NCI-H226 (cell line): Measurements from ENCODE around the gene KLK7.
"Not testable (repeated sequence)": the region's sequence is repeated elsewhere in the genome, so short reads cannot be mapped to it uniquely, and the experiment has no call there.

ENCODE experiments used
- DNase-seq: peaks from one replicate; pipeline ENCODE4 v3.0.0-alpha.2; 2015

KLK7 gene

DNA sequence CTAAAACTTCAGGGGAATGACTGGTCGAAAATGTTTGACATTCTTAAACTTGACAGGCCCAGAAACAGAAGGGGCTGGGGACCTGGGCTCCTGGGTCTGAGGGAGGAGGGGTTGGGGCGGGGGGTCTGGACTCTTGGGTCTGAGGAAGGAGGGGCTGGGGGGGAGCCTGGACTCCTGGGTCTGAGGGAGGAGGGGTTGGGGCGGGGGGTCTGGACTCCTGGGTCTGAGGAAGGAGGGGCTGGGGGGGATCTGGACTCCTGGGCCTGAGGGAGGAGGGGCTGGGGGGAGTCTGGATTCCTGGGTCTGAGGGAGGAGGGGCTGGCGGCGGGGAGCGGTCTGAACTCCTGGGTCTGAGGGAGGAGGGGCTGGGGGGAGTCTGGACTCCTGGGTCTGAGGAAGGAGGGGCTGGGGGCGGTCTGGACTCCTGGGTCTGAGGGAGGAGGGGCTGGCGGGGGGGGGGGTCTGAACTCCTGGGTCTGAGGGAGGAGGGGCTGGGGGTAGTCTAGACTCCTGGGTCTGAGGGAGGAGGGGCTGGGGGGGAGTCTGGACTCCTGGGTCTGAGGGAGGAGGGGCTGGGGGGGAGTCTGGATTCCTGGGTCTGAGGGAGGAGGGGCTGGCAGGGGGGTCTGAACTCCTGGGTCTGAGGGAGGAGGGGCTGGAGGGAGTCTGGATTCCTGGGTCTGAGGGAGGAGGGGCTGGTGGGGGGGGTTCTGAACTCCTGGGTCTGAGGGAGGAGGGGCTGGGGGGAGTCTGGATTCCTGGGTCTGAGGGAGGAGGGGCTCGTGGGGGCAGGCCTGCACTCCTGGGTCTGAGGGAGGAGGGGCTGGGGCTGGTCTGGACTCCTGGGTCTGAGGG is 8.8 kb downstream of the KLK7 start:
- DNase-seq = no peak

DNA sequence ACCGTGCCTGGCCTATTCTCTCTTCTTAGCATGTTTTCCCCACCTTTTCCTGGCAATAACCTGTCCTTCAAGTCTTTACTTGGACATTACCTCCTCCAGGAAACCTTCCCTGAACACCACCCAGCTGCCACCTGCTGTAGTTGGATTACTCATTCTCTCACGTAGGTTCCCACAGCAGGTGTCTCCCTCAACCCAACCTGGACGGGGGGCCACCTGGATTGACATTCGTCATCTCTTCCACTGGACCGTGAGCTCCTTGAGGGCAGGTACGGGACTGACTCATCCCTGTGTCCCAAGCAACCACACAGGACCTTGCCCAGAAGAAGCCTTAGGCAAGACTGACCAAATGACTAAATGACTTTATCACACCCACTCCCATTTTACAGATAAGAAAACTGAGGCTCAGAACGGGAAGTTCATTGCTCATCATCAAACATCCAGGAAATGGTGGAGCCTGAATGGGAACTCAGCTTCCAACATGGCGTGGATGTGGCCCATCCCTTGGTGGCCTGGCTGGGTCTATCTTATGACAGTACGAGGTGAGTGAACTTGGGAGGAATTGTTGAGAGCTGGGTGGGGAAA is 10.8 kb downstream of the KLK7 start:
- DNase-seq = no peak

DNA sequence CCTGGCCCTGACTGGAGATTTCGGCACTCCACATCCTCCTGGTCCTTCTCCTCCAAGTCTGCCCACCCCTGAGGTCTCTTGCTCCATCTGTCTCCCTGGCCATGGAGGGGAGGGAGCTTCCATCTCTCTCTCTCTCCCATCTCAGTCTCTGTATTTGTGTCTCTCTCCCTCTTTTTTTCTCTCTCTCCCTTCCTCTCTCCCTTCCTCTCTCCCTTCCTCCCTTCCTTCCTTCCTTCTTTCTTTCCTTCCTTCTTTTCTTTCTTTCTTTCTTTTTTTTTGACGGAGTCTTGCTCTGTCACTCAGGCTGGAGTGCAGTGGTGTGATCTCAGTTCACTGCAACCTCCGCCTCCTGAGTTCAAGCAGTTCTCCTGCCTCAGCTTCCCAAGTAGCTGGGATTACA is 13.9 kb downstream of the KLK7 start:
- not testable (repeated sequence) for DNase-seq

DNA sequence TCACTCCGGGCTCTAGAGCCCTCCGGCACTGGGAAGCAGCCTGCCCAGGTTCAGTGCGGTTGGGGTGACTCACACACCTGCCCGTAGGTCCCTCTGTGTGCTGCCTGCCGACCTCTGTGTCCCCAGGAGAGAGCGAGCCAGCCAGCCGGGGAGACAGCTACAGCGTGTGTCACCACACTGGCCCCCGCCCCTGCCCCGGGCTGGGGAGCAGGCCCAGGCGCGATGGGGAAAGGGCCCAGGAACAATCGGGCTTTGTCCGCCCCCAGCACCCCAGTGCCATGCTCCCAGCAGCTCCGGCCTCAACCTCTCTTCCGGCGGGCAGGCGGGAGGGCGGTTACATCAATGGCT is 14.3 kb downstream of the KLK7 start, which contains the start of gene KLK6:
Gene KLK6 (minus strand): TSS at position 179 of the 348 bp plus-strand sequence. CDS start 1,487 bp downstream, outside the sequence.
- DNase-seq = no peak

DNA sequence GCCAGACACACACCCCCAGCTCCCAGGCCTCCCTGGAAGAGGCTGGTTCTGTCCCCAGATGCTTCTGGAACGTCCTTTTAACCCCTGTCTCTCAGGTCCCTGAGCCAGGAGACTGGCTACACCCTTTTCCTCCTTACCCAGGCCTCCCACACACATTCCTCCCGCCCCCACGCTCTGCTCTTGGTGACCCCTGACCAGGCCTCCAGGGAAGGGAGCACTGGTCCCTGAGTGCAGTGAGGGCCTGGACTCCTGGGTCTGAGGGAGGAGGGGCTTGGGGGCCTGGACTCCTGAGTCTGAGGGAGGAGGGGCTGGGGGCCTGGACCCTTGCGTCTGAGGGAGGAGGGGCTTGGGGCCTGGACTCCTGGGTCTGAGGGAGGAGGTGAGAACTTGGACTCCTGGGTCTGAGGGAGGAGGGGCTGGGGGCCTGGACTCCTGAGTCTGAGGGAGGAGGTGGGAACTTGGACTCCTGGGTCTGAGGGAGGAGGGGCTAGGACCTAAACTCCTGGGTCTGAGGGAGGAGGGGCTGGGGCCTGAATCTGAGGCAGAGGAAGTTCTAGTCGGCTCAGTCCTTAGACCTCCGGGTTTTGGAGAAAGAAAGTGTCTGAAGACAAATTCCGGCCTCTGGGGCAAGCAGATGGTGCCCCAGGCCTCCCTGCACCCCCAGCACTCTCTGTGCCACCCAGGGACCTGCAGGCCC is 14.9 kb downstream of the KLK7 start:
- no peak for DNase-seq

DNA sequence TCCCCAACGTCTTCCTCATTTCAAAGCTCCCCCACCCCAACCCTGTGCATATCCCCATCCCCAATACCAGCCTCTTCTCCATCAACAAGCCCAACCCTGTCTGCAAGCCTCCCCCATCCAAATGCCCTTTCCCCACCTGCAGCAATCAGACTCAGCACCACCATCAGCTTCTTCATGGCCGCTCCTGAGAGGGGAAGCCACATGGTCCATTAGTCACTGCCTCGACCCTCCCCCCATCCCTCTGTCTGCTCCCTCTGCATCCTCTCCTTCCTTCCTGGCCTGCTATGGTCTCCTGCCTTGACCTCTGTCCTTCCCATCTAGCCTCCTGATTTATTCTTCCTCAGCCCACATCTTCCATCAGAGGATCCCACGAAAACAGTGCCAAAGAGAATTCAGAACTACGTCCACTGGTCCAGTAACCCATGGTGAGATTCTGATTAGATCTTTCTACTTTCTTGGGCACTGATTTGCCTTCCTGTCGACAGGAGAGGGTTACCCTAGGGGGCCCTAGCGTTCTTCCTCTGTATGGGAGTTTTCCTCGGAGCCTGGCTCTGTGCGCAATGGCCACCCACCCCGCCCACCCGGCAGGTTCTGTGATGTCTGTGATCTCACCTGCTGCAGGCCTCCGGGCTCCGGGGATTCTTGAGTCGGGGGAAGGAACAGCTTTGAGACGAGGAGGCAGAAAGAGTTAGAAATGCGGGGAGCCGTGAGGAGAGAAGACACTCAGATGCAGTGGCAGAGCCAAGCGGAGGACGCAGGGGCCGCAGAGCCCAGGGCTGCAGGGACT is 15.6 kb downstream of the KLK7 start:
- DNase-seq = no peak

DNA sequence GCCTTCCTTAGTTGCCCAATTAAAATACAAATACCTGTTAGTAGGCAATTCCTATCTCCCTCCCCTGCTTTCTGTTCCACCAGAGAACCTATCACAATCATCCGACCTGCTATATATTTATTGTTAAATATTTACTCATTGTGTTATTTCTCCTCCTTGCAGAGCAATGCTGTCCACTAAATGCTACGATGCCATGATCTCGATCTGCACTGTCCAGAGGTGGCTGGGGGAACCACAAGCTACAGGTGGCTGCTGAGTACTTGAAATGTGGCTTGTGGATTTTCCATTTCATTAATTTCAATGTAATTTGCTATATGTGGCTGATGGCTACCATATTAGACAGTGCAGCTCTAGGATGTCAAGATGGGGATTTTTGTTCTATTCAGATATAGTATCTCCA is 19.5 kb downstream of the KLK7 start:
- DNase-seq = no peak

DNA sequence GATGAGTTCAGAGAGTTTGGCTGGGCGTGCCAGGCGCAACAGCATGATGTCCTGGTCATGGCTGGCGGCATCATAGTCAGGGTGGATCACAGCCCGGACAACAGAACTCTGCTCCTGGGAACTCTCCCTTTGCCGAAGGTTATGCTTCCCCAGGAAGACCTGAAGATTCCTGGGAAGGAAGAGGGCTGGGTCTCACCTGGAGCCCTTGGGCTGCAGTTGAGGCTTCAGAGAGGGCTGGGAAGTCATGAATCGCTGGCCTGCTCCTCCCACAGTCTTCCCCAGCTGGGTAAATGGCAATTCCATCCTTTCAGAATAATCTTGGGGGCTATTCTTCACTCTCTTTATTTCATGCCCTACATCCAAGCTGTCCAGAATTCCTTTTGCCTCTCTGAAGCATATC is 20.3 kb downstream of the KLK7 start:
- no peak for DNase-seq

DNA sequence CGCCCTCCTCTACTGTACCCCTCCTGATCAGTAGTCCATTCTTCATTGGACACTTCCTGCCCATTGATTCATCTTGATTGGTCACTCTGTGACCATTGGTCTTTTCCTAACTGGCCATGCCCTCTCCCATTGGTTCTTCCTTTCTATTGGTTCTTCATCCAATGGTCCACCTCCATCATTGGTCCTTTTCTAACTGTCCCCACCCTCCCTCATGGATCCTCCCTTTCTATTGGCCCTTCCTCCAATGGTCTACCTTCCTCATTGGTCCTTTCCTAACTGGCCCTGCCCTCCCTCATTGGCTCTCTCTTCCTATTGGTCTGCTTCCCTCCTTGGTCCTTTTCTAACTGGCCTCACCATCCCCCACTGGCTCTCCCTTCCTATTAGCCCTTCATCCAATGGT is 21.5 kb downstream of the KLK7 start:
- DNase-seq = no peak

DNA sequence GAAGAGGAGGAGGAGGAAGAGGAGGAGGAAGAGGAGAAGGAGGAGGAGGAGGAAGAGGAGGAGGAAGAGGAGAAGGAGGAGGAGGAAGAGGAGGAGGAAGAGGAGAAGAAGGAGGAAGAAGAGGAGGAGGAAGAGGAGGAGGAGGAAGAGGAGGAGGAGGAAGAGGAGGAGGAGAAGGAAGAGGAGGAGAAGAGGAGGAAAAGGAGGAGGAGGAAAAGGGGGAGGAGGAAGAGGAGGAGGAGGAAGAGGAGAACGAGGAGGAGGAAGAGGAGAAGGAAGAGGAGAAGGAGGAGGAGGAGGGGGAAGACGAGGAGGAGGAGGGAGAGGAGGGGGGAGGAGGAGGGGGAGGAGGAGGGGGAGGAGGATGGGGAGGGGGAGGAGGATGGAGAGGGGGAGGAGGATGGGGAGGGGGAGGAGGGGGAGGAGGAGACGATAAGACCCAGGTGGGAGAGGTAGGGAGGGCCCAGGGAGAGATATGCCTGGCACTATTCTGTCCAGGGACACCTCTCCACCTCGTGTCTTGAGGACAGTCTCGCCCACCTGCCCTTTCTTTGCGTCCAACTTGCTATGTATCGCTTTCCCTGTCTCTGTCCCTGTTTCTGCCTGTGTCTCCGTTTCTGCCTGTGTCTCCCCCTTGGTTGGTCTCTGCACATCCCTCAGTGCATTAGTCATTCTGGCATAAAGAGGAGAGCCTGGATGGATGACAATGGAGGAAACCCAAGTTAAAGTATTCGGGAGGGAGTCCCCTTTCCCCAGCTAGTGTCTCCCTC is 23.8 kb downstream of the KLK7 start:
- DNase-seq = peak; percentile 16

DNA sequence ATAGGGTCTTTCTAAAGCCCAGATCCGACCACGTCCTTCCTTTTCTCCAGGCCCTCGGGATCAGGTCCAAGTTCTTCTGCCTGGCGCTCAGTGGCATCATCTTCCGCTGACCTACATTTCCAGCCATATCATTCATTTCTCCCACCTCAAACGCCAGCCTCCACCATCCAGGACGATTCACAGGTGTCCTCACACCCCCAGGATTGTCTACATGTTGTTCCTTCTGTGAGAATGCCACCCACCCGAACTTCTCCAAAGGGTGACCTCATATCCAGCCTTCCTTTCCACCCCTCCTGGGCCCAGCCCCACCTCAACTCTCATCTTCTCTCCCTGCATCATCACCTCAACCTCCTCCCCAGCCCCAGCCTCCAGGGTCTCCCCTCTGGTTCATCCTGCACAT is 26.1 kb downstream of the KLK7 start:
- DNase-seq = no peak

DNA sequence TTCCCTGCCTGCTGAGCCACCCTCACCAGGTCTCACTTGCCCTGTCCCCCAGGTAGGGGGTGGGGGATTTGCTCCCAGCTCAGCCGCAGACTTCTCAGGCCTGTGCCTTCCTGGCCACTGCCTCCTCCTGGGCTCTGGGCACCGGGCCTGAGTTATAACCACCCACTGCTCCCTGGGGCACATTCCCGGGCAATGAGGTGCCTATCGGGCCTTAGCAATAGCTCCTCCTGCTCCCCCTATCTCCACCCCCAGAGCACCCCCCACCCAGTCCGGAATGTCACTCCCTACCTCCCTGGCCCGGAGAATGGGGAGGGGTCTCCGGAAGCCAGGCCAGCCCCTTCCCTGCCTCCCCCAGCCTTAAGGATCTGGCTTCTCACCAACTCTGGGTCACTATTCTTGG is 30.8 kb downstream of the KLK7 start, which contains the start of gene KLK5:
Gene KLK5 (minus strand): TSS at position 129 of the 400 bp plus-strand sequence. CDS start 381 bp downstream, outside the sequence.
- DNase-seq = peak; percentile 89

DNA sequence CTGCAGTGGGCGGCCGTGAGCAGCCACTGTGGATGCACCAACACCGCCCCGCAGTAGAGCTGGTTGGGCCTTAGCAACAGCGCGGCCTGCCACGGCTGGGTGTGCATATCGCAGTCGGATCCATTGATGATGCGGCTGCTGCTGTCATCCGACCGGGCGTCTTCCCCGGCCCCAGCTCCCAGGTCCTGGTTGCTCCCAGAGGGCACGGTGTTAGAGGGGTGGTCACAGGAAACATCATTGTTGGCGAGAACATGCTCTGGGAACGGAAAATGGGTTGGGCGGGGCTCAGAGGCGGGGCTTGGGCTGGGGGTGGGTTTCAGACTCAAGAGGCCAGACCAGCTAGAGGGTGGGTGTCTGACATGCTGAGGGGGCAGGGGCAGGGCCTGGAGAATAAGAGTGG is 33.9 kb downstream of the KLK7 start:
- no peak for DNase-seq

DNA sequence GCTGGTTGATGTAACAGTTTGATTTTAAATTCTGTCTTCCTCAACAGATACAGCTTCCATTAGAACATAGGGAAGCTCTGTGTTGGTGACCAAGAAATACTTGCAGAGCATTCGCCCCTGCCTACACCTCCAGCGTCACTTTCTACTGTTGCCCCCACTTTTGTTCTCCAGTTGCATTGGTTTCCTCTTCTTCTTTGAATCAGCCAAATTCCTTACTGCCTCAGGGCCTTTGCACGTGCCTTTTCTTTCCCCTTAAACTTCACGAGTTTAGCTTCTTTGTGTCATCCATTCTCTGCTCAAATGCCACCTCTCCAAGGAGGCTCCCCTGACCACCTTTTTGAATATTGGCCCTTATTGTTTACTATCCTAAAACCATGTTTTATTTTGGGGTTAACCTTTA is 36.6 kb downstream of the KLK7 start:
- no peak for DNase-seq

DNA sequence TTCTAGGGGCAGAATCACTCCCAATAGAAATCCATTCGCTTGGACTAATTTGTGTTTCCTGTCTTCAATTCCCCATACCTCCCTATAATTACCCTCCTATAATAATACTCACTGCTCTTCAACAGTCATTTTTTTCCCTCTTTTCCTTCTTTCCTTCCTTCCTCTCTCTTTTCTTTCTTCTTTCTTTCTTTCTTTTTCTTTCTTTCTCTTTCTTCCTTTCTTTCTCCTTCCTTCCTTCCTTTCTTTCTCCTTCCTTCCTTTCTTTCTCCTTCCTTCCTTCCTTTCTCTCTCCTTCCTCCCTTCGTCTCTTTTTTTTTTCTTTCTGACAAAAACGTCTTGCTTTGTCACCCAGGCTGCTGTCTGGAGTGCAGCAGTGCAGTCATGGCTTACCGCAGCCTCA is 38.9 kb downstream of the KLK7 start:
- no peak for DNase-seq

DNA sequence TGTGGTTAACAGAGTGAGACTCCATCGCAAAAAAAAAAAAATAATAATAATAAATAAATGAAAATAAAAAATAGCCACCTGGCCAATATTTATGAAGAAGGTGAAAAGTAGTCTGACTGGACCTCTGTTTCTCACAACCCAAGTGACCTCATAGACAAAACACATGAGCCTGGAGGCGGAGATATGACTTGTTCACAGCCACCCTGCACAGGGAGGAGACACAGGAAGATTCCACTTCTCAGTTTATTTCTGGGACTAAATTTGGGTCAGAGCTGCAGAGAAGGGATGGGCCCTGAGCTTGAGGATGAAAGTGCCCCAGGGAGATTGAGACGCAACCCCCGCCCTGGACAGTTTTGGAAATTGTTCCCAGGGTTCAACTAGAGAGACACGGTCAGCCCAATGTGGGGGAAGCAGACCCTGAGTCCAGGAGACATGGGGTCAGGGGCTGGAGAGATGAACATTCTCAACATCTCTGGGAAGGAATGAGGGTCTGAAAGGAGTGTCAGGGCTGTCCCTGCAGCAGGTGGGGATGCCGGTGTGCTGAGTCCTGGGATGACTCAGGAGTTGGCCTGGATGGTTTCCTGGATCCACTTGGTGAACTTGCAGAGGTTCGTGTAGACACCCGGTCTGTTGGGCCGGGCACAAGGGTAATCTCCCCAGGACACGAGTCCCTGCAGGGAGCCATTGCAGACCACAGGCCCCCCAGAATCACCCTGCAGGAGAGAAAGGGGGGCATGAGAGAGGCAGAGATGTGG is 40.5 kb downstream of the KLK7 start:
- DNase-seq = peak; percentile 31

DNA sequence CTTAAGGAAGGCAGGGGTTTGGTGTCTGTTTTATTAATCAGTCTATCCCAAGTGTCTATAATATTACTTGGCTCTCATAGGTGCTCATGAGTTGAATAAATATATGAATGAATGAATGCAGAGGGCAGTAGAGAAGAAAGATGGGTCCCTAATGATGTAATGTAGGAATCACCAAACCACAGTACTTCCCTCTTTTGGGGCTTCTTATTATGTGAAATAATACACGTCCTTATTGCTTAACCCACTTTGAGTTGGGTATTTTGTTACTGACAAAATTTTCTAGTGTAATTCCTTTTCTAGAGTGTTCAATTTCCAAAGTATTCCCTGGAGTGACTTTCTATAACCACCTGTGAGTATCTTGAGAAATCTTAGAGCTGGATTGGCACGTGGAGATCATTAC is 44.1 kb downstream of the KLK7 start:
- DNase-seq = no peak

DNA sequence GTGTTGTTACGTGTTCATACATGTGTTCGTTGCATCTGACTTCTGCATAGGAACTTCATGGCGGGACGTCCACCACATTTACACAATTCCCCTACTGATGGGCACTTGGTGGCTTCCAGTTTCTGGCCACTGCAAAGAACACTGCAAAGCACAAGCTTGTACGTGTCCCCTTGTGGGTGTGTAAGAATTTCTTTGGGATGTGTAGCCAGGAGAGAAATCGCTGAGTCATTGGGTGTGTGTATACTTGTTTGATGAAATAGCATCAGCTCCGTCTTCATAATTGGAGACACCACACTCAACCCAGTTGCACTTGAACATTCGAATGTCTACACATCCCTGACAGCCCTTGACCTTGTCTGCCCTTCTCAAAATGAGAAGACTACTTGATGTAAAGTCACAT is 50.1 kb downstream of the KLK7 start:
- peak; percentile 66 for DNase-seq

DNA sequence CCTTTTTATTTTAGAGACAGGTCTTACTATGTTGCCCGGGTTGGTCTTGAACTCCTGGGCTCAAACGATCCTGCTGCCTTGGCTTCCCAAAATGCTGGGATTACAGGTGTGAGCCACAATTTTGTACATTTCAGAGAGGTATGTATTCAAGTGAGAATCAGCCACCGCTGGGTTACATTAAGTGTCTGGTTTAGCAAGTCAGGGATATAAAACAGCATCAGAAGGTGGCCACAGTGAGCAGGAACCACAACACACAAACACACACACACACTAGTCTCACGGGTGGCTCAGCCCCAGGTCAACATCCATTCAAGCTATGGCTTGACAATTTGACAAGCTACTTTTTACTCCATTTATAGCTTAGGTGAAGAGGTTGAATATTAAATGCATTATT is 51.0 kb downstream of the KLK7 start:
- DNase-seq = peak; percentile 6

DNA sequence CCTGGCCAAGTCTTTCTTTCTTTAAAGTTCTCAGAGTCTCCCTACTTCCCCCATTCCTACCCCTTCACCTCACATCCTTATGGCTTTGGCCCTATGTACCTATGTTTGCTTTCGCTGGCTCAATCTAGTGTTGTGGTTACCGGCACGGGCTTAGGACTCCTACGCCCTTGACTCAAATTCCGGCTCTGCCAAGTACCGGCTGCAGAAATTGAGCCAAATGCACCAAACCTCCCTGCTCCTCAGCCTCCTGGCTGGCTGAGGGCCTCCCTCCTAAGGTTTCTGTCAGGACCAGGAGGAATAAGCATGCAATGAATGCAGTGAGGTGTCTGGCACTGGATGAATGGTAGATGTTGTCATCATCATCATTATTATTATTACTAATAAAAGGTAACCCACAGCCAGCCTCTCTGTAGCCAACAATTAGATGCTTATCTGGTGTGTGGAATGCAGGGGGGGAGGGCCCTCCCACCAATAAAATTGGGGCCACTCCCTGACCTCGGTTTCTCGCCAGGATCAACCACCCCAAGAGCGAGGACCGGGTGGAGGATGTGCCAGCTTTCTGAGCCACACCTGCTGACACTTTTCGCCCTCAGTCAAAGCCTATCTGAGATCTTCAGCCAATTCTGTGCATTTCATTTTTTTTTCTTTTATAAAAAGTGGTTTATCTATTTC is 51.6 kb downstream of the KLK7 start:
- DNase-seq = peak; percentile 99

DNA sequence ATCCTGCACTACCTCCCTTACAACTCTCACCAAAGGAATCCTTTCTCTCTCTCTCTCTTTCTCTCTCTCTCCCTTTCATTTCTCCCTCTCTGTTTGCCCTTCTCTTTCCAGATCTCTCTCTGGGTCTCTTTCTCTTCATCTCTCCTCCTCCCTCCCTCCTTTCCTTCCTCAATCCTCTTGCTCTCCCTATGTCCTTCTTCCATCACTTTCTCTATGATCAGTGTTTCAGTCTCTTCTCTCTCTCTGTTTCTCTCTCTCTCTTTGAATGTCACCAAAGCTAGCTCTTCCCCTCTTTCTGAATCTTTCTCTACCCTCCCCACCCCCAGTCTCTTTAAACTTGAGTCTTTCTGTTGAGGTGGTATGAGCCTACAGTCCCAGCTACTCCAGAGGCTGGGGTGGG is 52.7 kb downstream of the KLK7 start:
- no peak for DNase-seq
